Activated CD4-positive, CD25-positive, alpha-beta regulatory T cell treated with anti-CD3 and anti-CD28 coated beads, Interleukin-2, amount 50 U/mL, for 16 hours (primary cell): ENCODE data around the gene POLR2A.

ENCODE experiments used
- DNase-seq: peaks from one replicate; pipeline ENCODE4 v3.0.0-alpha.2; 2020; ENCODE audit warnings: low read depth, low spot score

Gene POLR2A

DNA sequence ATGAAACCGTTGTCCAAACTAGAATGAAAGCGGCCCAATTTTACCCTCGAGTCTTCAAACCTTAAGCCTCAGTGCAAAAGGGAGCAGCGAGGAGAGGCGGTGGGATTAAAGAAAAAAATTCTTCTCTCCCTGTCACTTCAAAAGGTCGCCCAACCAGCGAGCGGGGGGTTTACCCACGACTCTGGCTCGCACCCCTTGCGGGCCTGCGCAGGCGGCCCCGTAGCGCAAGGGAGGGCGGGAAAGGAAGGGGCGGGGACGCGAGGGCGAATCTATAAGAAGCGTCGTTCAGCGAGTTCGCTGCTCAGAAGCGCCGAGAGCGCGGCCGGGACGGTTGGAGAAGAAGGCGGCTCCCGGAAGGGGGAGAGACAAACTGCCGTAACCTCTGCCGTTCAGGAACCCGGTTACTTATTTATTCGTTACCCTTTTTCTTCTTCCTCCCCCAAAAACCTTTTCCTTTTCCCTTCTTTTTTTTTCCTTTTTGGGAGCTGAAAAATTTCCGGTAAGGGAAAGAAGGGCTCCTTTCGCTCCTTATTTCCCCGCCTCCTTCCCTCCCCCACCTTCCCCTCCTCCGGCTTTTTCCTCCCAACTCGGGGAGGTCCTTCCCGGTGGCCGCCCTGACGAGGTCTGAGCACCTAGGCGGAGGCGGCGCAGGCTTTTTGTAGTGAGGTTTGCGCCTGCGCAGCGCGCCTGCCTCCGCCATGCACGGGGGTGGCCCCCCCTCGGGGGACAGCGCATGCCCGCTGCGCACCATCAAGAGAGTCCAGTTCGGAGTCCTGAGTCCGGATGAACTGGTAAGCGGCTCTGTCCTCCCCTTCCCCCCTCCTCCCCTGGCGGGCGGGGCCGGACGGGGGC is at the start of gene POLR2A:
Gene POLR2A, plus strand, starts transcription at position 300 of the 852 bp plus-strand sequence.
- peak; percentile 97 for DNase-seq

DNA sequence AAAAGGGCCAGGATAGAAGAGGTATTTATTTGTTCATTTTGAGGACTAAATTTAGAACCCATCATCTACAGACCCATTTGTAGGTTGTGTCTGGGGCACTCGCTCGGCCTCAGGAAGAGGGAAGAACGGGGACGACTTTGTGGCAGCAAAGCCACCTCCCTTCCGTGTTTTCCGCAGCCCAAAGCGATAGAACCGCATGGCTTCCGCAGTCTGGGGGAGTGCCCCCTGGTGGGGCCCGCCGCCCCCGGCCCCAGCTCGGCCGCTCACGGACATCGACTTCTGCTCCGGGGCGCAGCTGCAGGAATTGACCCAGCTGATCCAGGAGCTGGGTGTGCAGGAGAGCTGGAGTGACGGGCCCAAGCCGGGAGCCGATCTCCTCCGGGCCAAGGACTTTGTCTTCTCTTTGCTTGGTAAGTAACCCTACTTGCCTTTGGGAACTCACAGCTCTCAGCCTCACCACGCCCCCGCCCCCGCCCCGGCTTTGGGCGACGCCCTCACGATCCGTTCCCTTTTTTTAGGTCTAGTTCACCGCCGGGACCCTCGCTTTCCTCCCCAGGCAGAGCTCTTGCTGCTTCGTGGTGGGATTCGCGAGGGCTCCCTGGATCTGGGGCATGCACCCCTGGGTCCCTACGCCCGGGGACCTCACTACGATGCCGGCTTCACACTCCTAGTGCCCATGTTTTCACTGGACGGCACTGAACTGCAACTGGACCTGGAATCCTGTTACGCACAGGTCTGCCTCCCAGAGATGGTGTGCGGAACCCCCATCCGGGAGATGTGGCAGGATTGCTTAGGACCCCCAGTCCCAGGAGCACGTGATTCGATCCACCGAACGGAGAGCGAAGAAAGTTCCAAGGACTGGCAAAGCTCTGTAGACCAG is 48.2 kb upstream of the POLR2A start:
- peak; percentile 23 for DNase-seq

DNA sequence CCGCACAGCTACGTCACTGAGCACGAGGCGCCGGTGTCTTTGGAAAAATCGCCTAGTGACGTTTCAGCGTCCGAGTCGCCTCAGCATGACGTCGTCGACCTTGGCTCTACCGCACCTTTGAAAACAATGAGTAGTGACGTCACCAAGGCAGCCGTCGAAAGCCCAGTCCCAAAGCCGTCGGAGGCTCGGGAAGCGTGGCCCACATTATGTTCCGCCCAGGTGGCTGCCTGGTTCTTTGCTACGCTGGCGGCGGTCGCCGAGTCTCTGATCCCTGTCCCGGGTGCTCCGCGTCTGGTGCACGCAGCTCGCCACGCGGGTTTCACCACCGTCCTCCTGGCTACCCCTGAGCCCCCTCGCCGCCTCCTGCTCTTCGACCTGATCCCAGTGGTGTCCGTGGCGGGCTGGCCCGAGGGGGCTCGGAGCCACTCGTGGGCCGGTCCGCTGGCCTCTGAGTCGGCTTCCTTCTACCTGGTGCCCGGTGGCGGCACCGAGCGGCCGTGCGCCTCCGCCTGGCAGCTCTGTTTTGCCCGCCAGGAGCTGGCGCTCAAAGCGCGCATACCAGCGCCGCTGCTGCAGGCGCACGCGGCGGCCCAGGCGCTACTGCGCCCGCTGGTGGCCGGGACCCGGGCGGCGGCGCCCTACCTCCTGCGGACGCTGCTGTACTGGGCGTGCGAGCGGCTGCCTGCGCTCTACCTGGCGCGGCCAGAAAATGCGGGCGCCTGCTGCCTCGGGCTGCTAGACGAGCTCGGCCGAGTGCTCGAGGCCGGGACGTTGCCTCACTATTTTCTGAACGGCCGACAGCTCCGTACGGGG is 47.4 kb upstream of the POLR2A start:
- peak; percentile 53 for DNase-seq

DNA sequence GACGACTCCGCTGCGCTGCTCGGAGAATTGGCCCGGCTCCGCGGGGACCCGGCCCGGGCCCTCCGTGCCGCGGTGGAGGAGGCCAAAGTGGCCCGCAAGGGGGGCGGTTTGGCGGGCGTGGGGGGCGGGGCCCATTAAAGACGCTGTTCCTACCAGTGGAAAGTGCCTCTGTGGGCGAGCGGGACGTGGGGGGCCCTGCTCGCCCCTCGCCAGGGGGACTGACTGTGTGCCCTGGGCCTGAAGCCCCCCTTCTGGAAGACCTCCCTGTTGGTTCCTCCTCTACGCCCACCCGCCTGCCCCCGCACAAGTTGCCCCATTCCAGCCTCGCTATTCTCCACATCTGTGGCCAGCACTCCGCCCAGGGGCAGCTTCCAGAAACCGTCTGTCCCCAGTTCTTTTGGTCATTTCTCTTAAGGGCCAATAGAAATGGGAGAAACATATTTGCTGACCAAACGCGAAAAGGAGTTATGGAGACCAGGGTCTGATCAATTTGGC is 46.8 kb upstream of the POLR2A start:
- no peak for DNase-seq

DNA sequence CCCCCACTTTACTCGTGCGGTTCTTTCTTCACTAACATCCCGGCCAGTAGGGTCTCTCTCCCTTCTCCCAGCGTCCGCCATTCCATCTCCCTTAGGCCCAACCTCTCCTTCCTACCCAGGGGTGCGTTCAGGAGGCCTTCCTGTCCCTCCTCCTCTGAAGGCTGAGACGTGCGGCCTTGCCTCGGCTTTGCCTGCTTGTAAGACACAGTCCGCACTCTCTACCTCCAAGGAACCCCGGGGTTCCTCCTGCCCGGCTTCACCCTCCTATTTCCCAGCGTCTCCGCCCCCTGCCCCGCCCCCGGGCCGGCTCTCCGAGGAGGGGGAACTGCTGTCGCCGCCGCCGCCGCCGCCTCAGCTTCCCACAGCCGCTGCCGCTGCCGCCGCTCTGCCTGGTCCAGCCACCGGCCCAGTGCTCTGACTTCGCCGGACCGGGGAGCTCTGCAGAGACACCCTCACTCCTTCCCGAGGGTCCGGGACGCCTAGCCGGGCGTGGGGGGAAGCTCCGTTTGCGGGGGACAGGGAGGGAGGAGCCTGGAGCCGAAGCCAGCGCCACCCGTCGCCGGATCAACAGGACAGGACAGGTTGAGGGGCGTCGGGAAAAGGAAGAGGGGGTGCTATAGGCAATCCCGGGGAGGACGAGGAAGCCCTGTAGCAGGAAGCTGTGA is 46.1 kb upstream of the POLR2A start:
- DNase-seq: no peak

DNA sequence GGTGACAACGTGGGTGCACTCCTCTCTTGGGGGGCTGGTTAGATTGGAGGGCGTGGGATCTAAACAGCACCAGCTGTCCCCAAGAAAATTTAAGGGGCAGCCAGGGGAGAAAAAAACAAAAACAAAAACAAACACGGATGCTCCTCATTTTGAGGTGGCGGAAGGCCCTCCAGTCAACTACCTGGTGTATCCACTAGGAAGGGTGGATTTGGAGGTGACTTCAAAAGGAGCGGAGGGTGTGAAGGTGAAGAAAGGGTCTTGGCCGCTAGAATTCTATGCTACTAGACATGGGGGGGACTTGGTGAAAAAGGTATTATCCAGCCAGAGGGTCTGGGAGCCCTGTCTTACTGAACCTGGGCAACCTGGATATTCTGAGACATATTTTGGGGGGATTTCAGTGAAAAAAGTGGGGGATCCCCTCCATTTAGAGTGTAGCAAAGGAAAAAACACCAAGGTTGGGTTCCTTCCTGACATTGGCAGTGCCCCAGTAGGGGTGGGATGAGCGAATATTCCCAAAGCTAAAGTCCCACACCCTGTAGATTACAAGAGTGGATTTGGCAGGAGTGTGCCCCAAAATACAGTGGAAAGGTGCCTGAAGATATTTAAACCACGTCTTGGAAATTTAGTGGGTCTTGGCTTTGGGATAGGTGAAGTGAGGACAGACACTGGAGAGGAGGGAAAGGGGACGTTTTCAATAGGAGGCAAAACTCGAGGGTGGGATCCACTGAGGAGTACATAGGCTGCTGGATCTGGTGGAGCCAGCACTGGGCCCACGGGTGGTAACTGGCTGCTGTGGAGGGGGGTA is 45.3 kb upstream of the POLR2A start:
- DNase-seq: no peak

DNA sequence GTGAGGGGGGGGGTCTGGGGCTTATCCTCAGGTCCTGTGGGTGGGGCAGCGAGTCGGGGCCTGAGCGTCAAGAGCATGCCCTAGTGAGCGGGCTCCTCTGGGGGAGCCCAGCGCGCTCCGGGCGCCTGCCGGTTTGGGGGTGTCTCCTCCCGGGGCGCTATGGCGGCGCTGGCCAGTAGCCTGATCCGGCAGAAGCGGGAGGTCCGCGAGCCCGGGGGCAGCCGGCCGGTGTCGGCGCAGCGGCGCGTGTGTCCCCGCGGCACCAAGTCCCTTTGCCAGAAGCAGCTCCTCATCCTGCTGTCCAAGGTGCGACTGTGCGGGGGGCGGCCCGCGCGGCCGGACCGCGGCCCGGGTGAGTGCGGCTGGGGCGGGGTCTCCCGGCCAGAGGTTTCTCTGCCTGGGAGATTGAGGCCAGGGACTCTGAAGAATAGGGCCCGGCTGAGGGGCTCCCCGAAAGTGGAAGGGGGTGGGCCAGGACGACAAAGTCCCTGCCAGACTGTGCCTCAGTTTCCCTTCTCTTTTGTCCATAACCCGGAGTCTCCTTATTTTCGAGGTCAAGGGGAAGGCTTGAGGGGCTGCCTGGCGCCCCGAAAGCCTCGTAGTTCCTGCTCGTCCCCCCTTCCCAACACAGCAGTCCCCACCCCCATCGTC is 44.6 kb upstream of the POLR2A start, which contains the start of gene FGF11:
Gene FGF11, plus strand, starts transcription at position 51 of the 651 bp plus-strand sequence. Its CDS starts 109 bp downstream, at position 160.
- DNase-seq: no peak

DNA sequence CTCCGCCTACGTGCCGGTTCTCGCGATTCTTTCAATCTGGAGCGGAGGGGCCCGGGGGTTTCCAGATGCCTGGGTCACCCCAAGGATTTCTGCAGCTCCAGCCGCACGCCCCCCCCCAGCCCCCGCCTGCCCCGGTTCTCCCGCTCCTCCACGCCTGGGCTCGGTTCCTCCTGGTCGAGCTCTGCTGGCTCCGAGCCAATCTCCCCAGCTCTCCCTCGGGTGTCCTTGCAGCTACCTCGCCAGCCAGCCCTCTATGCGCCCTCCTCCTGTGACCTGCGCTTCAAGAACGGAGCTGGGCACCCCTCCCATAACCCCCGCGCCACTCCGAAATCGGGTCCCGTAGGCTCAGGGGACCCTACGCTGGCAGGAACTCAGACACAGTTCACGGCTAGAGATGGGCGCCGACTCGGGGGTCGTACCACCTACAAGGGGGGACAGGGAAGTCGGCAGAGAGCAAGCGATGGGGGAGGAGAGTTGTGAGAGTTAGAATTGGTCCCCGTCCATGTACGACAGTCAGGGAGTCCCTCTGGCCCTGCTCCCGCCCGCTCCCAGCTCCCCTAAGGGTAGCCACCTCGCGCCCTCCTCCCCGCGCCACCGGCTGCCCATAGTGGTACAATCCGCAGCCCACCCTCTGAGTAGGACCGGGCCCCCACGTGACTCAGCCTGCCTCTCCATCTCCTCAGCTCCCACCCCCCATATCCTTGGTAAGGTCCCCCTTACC is 43.9 kb upstream of the POLR2A start:
- no peak for DNase-seq

DNA sequence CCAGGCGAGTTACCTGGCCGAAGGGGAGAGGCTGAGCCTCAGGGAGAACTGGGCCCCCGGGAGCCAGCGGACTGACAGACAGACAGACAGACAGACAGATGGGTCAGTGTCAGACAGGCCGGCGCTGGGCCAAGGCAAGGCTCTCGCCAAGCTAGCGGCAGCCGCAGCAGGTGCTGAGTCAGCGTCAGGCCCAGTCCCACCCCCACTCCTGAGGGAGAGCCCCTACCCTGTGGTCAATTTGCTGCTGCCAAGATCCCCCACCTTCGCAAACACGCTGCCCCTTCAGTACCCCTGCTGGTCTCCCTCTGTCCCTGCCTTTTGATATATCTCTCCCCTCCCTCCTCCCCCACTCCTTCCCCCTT is 43.4 kb upstream of the POLR2A start:
- no peak for DNase-seq

DNA sequence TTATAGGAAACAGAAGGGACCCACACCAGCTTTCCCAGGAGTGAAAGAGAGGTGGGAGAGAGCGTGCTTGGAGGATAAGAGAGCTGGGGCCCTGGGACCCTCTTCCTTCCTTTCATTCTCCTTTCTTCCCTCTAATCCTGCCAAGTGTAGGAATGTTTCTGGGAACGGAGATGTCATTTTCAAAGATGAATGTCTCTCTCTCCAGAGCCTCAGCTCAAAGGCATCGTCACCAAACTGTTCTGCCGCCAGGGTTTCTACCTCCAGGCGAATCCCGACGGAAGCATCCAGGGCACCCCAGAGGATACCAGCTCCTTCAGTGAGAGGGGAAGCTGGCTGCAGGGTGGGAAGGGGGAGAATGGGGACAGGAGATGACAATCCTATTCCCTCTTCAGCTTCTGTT is 42.9 kb upstream of the POLR2A start:
- DNase-seq: no peak

DNA sequence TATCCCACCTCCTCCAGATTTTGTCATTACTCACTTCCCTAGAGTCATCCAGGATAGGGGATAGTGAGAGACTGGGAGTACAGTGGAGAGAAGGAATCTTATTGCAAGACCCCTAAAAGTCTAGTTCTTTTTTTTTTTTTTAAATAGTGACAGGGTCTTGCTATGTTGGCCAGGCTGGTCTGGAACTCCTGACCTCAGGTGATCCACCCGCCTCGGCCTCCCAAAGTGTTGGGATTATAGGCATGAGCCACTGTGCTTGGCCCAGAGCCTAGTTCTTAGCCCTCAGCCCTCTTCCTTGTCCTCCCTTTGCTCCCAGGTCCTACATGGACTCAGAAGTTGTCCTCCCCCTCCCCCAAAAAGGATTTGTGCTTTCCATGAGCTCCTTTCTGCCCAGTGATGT is 42.0 kb upstream of the POLR2A start:
- DNase-seq: no peak

DNA sequence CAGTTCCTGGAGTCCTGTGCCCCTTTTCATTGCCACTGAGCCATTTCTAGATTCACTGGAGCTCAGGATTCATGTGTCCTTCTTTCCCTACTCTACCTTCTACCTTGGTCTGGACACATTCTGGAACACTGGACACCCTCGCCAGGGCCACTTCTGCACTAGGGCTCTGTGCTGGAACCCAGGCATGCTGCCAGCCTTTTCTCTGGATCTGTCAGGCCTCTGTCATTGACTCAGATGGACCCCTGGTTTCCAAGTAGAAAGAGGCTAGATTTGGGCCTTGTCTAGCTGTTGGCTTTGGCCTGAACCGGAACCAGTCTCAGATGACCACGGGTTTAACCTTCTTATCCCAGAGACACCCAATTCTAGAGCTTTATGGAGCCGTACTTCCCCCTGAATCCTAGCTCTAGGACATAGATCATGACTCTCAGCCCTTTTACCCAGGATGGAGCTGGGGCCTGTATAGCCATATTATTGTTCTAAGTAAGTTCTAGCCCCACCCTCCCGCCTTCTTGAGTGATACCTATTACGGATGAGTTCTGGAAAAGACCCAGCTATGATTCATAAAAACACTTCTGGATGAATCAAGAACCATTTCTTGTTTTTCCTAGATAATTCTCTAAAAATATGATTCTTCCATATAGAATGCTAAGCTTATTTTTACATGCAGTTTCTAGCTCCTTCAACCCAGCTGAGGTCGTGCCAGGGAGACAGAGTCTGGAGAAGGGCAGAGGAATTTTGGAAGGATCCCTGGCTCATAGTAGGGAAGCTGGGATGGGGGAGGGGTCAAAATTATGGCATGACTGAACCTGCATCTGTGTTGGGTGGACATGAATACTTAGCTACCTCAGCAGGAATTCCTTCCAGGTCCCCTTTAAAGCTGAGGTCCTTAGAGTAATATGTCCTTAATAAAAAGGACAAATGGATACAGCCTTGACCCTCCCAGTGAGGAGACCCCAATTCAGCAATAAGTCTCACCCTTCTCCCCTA is 40.4 kb upstream of the POLR2A start:
- no peak for DNase-seq

DNA sequence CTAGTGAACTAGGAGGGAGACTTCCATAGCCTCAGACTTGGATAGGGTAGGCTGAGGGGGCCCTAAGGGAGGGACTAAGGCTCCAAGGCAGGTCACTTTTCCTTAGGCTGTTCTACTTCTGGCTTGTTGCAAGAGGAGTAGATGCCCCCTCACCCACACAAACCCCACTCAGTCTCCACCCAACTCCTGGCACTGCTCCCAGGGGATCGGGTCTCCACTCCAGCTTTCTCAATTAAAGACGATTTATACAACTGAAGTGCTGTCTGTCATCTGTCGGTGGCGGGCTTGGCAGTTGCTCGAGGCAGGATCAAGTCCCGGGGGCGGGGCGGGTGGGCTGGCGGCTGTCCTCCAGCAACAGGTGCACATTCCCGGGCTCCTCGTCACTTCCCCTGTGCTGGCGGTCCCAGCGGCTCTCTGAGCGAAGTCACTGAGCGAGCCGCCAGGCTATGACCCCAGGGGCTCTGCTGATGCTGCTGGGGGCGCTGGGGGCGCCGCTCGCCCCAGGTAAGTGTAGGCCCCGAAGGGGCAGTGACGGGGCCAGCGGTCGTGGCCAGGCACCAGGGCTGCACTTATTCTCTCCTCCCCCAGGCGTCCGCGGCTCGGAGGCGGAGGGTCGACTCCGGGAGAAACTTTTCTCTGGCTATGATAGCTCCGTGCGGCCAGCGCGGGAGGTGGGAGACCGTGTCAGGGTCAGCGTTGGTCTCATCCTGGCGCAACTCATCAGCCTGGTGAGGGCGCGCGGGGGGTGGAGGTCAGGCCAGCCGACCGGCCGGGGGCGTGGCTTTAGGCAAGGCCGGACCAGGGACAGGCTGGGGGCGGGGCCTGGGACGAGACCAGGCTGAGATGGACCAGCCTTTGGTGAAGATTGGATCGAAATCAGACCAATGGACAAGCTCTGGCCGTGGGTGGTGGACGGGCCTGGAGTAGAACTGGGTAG is 39.2 kb upstream of the POLR2A start, which contains the start of gene CHRNB1:
Gene CHRNB1, plus strand, starts transcription at position 380 of the 937 bp plus-strand sequence. Its CDS starts 67 bp downstream, at position 447.
- no peak for DNase-seq

DNA sequence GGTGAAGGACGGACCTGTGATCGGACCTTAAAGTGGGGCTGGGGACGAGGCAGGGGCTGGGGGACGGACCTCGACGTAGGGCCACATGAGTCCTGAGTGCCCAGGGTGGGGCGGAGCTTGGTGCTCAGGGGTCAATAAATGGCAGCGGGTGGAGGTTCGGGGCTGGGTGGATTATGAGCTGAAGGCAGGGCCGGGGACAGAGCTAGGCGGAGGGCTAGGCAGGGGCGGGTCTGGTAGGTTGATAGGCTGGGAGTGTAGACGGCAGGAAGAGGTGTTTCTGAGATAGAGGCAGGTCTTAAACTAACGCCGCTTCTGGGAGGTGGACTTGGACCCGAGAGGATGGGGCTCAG is 38.6 kb upstream of the POLR2A start:
- no peak for DNase-seq

DNA sequence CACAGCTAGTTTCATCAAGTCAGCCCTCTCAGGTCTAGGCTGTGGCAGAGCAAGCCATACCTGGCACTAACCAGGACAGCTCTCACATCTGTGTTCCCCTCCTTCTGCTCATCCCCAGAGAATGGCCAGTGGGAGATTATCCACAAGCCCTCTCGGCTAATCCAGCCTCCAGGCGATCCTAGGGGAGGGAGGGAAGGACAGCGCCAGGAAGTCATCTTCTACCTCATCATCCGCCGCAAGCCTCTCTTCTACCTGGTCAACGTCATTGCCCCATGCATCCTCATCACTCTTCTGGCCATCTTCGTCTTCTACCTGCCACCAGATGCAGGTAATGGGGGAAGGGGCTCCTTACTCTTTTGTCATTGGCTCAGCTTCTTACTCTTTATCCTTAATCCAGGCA is 35.7 kb upstream of the POLR2A start:
- no peak for DNase-seq

DNA sequence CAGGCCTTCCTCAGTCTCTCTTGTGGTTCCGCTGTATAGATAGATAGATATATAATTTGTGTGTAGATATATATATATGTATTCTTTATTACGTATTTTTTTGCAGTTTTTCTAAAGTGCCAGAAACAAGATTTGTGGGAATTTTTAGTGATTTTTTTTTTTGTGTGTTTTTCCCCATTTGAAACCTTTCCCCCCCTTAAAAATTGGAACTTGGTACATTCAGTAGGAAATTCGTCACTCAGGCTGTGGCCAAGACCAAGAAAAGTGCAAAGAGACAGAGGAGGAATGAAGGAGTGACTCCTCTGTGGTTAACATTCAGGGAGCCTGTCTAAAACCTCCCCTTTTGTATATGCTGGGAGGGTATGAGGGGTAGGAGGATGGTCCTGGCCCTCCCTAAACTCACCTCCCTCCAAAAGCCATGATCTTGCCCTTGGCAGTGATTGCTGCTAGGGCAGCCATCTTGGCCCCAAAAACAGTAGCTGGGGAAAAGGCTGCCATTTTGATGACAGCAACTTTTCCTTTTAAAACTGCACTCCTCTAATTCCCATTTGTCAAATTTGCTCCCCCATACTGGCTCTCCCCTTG is 24.1 kb upstream of the POLR2A start:
- DNase-seq: no peak
